ENCODE data around the gene SLC9A1.

Gene SLC9A1

GRCh38 chr1:27148591-27148990, 6.3 kb downstream of the SLC9A1 start:
- Histone ChIP-seq H3K4me3 (ENCODE audit: severe bottlenecking) (no peak overlapping the region), H3K27ac (ENCODE audit: poor library complexity, severe bottlenecking) (no peak overlapping the region), H3K36me3 (ENCODE audit: low read depth) (peaks cover 32% of the 10 kb centered on the region), H3K27me3 (ENCODE audit: insufficient read depth, poor library complexity, severe bottlenecking) (no peaks in the 10 kb centered on the region), H3K9me3 (ENCODE audit: severe bottlenecking) (no peaks in the 10 kb centered on the region), H3K4me1 (ENCODE audit: insufficient read depth, poor library complexity, severe bottlenecking) (peaks cover 40% of the 10 kb centered on the region)
- TF ChIP-seq, protein P1, sequence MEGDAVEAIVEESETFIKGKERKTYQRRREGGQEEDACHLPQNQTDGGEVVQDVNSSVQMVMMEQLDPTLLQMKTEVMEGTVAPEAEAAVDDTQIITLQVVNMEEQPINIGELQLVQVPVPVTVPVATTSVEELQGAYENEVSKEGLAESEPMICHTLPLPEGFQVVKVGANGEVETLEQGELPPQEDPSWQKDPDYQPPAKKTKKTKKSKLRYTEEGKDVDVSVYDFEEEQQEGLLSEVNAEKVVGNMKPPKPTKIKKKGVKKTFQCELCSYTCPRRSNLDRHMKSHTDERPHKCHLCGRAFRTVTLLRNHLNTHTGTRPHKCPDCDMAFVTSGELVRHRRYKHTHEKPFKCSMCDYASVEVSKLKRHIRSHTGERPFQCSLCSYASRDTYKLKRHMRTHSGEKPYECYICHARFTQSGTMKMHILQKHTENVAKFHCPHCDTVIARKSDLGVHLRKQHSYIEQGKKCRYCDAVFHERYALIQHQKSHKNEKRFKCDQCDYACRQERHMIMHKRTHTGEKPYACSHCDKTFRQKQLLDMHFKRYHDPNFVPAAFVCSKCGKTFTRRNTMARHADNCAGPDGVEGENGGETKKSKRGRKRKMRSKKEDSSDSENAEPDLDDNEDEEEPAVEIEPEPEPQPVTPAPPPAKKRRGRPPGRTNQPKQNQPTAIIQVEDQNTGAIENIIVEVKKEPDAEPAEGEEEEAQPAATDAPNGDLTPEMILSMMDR (IDR thresholded peaks at IDR 0.05; ENCODE audit: poor library complexity, severe bottlenecking): no peak
- no peak for DNase-seq (ENCODE audit: low spot score)
- no peak for ATAC-seq (ENCODE audit: low read depth)

DNA sequence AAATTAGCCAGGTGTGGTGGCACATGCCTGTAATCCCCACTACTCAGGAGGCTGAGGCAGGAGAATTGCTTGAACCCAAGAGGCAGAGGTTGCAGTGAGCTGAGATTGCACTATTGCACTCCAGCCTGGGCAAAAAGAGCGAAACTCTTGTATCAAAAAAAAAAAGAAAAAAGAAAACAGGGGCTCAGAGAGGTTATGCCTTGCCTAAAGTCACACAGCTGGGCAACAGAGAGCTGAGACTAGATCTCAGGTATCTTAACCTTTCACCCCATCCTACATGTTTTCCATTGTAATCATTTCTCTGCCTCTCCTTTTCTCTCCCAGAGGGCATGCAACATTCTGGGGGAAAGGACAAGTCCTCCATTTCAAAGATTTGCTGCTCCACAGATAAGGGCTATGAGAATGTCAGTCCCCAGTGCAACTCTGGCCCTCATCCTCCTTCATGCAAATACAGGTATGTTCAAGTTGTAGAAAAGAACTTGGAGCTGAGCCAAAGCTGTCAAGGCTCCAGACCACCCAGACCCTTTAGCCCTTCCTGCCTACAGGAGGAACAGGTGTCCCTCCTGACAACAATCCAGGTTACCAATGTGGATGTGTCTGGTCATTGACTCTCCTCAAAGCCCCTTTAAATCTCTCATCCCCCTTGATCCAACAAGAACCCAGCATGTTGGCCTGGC, 6.9 kb downstream of the SLC9A1 start:
- no peak for ATAC-seq (ENCODE audit: low read depth)
- DNase-seq (ENCODE audit: low spot score): no peak
- peaks cover 32% of the 10 kb centered on the region for H3K36me3 ChIP-seq (ENCODE audit: low read depth)
- no peak overlapping the region for H3K4me3 ChIP-seq (ENCODE audit: severe bottlenecking)
- peaks cover 46% of the 10 kb centered on the region for H3K4me1 ChIP-seq (ENCODE audit: insufficient read depth, poor library complexity, severe bottlenecking)
- TF ChIP-seq, protein P1 (IDR thresholded peaks at IDR 0.05; ENCODE audit: poor library complexity, severe bottlenecking): no peak
- no peaks in the 10 kb centered on the region for H3K27me3 ChIP-seq (ENCODE audit: insufficient read depth, poor library complexity, severe bottlenecking)
- no peak overlapping the region for H3K27ac ChIP-seq (ENCODE audit: poor library complexity, severe bottlenecking)
- no peaks in the 10 kb centered on the region for H3K9me3 ChIP-seq (ENCODE audit: severe bottlenecking)

GRCh38 chr1:27145934-27146354, 9.0 kb downstream of the SLC9A1 start:
- Histone ChIP-seq H3K4me3 (ENCODE audit: severe bottlenecking) (no peak overlapping the region), H3K4me1 (ENCODE audit: insufficient read depth, poor library complexity, severe bottlenecking) (peaks cover 57% of the 10 kb centered on the region), H3K27ac (ENCODE audit: poor library complexity, severe bottlenecking) (peak overlapping the region; percentile 78), H3K9me3 (ENCODE audit: severe bottlenecking) (no peaks in the 10 kb centered on the region), H3K27me3 (ENCODE audit: insufficient read depth, poor library complexity, severe bottlenecking) (no peaks in the 10 kb centered on the region), H3K36me3 (ENCODE audit: low read depth) (peaks cover 17% of the 10 kb centered on the region)
- DNase-seq (ENCODE audit: low spot score) (peak; percentile 80), ATAC-seq (ENCODE audit: low read depth) (peak; percentile 82)
- TF ChIP-seq, protein P1 (IDR thresholded peaks at IDR 0.05; ENCODE audit: poor library complexity, severe bottlenecking): no peak

DNA sequence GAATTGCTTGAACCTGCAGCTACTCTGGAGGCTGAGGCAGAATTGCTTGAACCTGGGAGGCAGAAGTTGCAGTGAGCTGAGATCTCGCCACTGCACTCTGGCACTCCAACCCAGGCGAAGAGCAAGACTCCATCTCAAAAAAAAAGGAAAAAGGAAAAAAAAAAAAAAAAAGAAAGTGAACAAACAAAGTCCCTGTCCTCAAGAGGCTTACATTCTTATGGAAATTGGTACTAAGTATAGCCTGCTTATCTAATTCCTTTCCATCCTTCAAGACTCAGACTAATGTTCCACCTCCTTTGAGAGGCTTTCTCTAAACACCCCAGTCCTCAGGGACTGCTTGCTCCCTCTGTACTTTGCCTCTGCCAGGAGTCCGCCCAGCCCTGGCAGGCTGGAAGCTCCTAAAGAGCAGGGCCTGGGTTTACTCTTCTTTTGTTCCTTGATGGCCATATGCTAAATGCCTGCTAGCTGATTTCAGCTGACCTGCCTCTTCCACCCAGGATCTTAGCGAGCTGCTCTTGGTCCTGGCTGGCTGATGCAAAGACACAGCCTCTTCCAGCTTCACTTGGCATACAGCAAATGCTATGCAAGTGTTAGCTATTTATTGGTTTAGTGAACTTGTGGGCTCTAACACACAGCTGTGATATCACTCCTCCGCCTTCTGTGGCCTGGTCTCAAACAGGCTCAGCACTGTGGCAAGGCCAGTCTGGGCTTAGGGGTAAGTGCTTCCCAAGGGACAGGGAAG, 9.8 kb downstream of the SLC9A1 start:
- Histone ChIP-seq H3K4me3 (ENCODE audit: severe bottlenecking) (no peak overlapping the region), H3K27me3 (ENCODE audit: insufficient read depth, poor library complexity, severe bottlenecking) (no peaks in the 10 kb centered on the region), H3K4me1 (ENCODE audit: insufficient read depth, poor library complexity, severe bottlenecking) (peaks cover 55% of the 10 kb centered on the region), H3K36me3 (ENCODE audit: low read depth) (peaks cover 23% of the 10 kb centered on the region), H3K27ac (ENCODE audit: poor library complexity, severe bottlenecking) (peak overlapping the region; percentile 78), H3K9me3 (ENCODE audit: severe bottlenecking) (no peaks in the 10 kb centered on the region)
- DNase-seq (ENCODE audit: low spot score) (no peak), ATAC-seq (ENCODE audit: low read depth) (no peak)
- TF ChIP-seq, protein P1 (IDR thresholded peaks at IDR 0.05; ENCODE audit: poor library complexity, severe bottlenecking): no peak

All from RWPE2 (cell line).